CD4-positive, alpha-beta T cell treated with Interleukin-6 for 4 hours (primary cell): ENCODE measurements around the gene RAVER1.
A peak's percentile ranks its signal among the peaks of the same experiment; 100 is the strongest.
"Not testable (repeated sequence)": the region's sequence is repeated elsewhere in the genome, so short reads cannot be mapped to it uniquely, and the experiment has no call there.

ENCODE experiments used
- DNase-seq: peaks from one replicate; pipeline ENCODE4 v3.0.0-alpha.2; 2020; ENCODE audit warnings: mixed read lengths

The RAVER1 gene

DNA sequence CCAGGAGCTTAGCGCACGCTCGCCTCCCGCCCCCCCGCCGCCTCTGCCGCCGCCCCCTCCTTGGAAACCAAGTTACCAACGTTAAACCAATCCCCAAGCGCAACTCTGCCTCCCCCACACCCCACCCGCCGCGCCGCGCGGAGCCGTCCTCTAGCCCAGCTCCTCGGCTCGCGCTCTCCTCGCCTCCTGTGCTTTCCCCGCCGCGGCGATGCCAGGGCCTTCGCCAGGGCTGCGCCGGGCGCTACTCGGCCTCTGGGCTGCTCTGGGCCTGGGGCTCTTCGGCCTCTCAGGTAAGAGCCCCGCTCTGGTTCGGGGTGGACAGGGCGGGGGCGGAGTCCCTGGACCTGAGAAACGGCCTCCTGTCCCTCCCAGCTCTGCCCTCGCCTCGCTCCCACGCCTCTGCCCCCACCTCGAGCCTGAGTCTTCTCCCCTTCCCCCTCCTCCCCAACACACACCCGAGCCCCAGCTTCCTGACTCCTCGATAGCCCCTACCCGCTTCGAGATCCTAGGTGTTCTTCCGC is 43.4 kb downstream of the RAVER1 start, which contains the start of gene ICAM5:
Gene ICAM5, plus strand, starts transcription at position 117 of the 521 bp plus-strand sequence. Its CDS starts 92 bp downstream, at position 209.
- DNase-seq = peak; percentile 31

DNA sequence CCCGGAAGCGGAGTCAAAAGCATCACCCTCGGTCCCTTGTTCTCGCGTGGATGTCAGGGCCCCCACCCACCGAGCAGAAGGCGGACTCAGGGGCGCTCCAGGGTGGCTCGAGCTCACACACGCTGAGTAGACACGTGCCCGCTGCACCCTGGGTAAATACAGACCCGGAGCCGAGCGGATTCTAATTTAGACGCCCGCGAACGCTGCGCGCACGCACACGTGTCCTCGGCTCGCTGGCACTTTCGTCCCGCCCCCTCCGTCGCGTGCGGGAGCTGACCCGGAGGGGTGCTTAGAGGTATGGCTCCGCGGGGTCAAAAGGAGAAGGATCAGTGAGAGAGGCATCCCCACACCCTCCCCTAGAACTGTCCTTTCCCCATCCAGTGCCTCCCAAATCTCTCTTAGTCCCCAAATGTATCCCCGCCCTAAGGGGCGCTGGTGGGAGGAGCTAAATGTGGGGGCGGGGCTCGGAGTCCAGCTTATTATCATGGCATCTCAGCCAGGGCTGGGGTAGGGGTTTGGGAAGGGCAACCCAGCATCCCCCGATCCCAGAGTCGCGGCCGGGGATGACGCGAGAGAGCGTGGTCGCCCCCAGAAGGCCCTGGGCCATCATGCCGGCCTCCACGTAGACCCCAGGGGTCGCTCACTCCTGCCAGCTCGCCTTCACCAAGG is 44.0 kb downstream of the RAVER1 start:
- DNase-seq = peak; percentile 63

DNA sequence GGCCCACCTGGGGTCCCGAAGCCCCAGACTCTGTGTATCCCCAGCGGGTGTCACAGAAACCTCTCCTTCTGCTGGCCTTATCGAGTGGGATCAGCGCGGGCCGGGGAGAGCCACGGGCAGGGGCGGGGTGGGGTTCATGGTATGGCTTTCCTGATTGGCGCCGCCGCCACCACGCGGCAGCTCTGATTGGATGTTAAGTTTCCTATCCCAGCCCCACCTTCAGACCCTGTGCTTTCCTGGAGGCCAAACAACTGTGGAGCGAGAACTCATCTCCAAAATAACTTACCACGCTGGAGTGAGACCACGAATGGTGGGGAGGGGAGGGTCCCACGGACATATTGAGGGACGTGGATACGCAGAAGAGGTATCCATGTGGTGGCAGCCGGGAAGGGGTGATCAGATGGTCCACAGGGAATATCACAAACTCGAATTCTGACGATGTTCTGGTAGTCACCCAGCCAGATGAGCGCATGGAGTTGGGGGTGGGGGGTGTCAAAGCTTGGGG is 44.6 kb downstream of the RAVER1 start:
- DNase-seq = peak; percentile 53

DNA sequence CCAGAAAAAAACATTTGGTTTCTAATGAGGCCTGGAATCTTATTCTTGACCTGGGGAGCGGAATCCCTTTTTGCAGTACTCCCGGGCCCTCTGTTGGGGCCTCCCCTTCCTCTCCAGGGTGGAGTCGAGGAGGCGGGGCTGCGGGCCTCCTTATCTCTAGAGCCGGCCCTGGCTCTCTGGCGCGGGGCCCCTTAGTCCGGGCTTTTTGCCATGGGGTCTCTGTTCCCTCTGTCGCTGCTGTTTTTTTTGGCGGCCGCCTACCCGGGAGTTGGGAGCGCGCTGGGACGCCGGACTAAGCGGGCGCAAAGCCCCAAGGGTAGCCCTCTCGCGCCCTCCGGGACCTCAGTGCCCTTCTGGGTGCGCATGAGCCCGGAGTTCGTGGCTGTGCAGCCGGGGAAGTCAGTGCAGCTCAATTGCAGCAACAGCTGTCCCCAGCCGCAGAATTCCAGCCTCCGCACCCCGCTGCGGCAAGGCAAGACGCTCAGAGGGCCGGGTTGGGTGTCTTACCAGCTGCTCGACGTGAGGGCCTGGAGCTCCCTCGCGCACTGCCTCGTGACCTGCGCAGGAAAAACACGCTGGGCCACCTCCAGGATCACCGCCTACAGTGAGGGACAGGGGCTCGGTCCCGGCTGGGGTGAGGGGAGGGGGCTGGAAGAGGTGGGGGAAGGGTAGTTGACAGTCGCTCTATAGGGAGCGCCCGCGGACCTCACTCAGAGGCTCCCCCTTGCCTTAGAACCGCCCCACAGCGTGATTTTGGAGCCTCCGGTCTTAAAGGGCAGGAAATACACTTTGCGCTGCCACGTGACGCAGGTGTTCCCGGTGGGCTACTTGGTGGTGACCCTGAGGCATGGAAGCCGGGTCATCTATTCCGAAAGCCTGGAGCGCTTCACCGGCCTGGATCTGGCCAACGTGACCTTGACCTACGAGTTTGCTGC is 46.3 kb downstream of the RAVER1 start, which contains the start of gene ICAM4:
Gene ICAM4, plus strand, starts transcription at position 153 of the 935 bp plus-strand sequence. Its CDS starts 58 bp downstream, at position 211.
- DNase-seq = peak; percentile 47

DNA sequence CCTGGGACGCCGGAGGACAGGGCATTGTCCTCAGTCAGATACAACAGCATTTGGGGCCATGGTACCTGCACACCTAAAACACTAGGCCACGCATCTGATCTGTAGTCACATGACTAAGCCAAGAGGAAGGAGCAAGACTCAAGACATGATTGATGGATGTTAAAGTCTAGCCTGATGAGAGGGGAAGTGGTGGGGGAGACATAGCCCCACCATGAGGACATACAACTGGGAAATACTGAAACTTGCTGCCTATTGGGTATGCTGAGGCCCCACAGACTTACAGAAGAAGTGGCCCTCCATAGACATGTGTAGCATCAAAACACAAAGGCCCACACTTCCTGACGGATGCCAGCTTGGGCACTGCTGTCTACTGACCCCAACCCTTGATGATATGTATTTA is 47.9 kb downstream of the RAVER1 start:
- DNase-seq = no peak

DNA sequence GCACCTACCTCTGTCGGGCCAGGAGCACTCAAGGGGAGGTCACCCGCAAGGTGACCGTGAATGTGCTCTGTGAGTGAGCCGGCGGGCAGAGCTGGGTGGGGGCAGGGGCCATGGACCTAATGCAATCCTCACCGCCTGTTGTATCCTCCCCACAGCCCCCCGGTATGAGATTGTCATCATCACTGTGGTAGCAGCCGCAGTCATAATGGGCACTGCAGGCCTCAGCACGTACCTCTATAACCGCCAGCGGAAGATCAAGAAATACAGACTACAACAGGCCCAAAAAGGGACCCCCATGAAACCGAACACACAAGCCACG is 48.4 kb downstream of the RAVER1 start:
- DNase-seq = no peak

DNA sequence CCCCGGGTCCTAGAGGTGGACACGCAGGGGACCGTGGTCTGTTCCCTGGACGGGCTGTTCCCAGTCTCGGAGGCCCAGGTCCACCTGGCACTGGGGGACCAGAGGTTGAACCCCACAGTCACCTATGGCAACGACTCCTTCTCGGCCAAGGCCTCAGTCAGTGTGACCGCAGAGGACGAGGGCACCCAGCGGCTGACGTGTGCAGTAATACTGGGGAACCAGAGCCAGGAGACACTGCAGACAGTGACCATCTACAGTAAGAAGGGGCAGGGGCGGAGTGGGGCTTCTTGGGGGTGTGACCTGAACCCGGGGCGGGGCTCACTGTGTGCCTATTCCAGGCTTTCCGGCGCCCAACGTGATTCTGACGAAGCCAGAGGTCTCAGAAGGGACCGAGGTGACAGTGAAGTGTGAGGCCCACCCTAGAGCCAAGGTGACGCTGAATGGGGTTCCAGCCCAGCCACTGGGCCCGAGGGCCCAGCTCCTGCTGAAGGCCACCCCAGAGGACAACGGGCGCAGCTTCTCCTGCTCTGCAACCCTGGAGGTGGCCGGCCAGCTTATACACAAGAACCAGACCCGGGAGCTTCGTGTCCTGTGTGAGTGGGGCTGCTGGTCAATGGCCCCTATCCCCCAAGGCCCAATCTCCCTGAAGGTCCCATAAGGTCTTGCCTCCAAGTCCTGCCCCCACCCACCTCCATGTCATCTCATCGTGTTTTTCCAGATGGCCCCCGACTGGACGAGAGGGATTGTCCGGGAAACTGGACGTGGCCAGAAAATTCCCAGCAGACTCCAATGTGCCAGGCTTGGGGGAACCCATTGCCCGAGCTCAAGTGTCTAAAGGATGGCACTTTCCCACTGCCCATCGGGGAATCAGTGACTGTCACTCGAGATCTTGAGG is 49.0 kb downstream of the RAVER1 start:
- DNase-seq = no peak

DNA sequence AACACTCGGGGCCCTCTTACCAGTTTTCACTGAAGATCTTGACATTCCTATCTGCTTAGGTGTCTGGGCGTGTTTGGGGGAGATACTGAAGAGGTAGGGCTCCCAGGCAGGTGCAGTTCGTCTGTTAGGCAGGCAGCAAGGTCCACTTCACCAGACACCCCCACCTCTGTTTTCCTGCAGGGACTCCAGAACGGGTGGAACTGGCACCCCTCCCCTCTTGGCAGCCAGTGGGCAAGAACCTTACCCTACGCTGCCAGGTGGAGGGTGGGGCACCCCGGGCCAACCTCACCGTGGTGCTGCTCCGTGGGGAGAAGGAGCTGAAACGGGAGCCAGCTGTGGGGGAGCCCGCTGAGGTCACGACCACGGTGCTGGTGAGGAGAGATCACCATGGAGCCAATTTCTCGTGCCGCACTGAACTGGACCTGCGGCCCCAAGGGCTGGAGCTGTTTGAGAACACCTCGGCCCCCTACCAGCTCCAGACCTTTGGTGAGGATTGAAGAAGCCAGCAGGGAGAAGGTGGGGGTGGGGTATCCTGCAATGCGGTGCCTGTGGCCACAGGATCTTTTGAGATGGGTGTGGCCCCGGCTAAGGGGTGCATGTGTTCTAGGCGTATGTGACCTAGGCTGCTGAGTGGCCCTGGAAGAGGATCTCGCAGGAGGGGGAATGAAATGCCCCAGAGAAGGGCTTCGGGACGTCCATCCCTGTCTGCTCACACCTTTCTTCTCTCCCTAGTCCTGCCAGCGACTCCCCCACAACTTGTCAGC is 49.8 kb downstream of the RAVER1 start:
- DNase-seq = no peak

DNA sequence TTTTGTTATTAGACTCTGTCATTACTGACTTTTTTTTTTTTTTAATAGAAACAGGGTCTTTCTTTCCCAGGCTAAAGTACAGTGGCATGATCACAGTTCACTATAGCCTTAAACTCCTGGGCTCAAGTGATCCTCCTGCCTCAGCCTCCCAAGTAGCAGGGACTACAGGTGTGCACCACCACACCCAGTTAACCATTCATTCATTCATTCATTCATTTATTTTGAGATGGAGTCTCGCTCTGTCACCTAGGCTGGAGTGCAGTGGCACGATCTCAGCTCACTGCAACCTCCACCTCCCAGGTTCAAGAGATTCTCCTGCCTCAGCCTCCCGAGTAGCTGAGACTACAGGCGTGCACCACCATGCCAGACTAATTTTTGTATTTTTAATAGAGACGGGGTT is 51.3 kb downstream of the RAVER1 start:
- DNase-seq = not testable (repeated sequence)

DNA sequence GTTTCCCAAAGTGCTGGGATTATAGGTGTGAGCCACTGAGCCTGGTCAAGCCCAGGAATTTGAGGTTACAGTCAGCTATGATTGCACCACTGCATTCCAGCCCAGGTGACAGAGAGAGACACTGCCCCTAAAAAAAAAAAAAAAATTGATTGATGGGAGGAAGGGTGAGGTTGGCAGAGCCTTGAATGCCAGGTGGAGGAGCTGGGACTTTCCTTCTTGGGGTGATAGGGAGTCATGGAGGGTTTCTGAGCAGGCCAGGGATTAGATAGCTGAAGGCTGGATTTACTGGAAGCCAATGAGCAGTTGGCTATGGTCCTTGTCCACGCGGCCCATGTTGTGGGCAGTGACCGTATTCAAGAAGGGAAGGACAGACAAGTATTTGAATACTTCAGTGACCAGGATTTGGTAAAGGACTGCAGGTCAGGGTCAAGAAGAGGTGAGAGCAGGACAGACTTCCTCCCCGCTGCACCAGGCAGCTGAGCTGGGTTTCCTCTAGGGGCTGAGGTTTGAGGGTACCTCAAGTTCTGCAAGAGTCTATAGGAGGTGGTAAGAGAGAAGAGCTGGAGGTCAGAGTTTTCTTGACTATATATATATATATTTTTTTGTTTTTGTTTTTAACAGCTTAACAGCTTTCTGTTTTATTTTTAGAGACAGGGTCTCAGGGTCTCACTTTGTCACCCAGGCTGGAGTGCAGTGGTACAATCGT is 53.4 kb downstream of the RAVER1 start:
- DNase-seq = no peak

DNA sequence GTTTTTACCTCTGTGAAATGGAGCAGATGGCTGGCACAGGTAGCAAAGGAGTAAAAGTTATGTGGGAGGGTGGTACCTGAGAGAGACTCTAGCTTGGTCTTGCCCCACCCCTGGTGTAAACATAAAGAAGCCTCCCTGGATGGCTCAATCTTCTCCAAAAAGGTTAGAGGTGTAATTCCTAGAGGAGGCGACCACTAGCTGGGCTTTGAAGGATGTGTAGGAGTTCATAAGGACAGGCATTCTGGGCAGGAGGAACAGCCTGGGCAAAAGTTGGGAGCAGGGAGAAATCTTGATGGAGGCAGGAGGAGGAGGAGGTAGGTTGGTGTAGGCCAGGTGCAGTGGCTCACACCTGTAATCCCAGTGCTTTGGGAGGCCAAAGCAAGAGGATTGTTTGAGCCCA is 54.4 kb downstream of the RAVER1 start:
- DNase-seq = no peak

DNA sequence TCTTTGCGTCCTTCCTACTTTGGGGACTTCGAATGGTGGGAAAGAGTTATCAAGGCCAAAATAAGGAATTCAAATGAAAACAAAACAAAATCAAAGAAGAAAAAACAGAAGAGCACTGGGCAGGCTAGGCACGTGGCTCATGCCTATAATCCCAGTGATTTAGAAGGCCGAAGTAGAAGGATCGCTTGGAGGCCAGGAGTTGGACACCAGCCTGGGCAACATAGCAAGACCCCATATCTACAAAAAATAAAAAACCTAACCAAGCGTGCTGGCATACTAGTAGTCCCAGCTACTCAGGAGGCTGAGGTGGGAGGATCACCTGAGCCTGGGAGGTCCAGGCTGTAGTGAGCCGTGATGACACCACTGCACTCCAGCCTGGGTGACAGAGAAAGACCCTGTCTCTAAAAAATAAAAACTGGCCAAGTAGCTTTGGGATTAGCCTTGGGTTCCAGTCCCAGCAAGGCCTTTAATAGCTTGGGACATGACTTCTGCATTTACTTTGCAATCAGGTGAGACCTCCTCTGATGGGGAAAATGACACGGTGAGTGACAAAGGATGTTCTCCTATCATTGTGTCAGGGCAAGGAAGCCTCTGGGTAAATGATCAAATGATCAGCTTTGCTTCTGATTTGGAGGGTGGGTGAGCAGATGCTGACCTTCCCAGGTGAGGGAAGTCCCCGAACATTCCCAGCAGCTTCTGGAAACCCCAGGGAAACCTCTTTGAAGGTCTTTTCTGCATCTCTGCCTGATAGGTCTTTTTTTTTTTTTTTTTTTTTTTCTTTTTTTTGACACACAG is 55.3 kb downstream of the RAVER1 start:
- no peak for DNase-seq

DNA sequence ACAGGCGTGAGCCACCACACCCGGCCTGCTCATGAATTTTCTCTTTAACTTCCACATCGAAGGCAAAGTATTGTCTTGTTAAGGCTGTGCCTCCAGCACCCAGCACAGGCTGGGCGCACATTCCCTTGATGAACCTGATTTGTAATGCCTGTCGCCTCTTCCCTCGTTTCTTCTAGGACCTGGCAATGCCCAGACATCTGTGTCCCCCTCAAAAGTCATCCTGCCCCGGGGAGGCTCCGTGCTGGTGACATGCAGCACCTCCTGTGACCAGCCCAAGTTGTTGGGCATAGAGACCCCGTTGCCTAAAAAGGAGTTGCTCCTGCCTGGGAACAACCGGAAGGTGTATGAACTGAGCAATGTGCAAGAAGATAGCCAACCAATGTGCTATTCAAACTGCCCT is 58.7 kb downstream of the RAVER1 start:
- DNase-seq = no peak

DNA sequence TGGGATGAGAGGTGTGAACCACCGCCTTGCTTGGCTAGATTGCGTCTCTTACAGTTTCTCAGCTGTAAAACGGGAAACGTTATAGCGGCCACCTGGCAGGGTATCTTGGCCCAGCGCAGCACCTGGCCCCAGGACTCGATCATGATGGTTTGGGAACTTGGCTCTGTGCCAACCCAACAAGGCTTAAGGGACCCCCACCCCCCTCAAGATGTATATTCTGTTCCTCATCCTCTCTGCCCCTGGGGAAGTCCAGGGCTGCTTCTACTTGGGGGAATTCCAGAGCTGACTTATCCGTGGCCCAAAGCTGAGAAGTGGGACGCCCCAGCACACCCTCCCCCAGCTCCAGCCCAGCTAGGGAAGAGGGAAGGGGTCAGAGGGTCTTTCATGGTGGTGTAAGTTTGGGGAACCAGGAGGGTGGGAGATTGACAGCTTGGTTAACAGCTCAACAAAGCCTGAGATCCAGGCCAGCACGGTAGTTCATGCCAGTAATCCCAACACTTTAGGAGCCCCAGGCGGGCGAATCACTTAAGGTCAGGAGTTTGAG is 61.7 kb downstream of the RAVER1 start:
- peak; percentile 26 for DNase-seq

DNA sequence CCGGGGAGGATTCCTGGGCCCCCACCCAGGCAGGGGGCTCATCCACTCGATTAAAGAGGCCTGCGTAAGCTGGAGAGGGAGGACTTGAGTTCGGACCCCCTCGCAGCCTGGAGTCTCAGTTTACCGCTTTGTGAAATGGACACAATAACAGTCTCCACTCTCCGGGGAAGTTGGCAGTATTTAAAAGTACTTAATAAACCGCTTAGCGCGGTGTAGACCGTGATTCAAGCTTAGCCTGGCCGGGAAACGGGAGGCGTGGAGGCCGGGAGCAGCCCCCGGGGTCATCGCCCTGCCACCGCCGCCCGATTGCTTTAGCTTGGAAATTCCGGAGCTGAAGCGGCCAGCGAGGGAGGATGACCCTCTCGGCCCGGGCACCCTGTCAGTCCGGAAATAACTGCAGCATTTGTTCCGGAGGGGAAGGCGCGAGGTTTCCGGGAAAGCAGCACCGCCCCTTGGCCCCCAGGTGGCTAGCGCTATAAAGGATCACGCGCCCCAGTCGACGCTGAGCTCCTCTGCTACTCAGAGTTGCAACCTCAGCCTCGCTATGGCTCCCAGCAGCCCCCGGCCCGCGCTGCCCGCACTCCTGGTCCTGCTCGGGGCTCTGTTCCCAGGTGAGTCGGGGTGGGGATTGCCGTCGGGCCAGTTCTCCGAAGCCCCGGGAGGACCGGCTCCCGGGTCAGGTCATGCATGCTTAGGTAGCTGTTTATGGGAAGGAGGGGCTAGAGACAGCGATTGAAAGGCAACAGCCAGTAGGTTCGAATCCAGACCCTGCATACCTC is 62.5 kb downstream of the RAVER1 start, which contains the start of gene ICAM1:
Gene ICAM1, plus strand, starts transcription at position 505 of the 779 bp plus-strand sequence. Its CDS starts 40 bp downstream, at position 545.
- DNase-seq = peak; percentile 78

DNA sequence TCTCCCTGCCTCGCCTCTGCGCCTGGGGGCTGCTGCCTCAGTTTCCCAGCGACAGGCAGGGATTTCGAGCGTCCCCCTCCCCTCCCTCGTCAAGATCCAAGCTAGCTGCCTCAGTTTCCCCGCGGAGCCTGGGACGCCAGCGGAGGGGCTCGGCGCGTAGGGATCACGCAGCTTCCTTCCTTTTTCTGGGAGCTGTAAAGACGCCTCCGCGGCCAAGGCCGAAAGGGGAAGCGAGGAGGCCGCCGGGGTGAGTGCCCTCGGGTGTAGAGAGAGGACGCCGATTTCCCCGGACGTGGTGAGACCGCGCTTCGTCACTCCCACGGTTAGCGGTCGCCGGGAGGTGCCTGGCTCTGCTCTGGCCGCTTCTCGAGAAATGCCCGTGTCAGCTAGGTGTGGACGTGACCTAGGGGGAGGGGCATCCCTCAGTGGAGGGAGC is 63.1 kb downstream of the RAVER1 start:
- DNase-seq = peak; percentile 68

DNA sequence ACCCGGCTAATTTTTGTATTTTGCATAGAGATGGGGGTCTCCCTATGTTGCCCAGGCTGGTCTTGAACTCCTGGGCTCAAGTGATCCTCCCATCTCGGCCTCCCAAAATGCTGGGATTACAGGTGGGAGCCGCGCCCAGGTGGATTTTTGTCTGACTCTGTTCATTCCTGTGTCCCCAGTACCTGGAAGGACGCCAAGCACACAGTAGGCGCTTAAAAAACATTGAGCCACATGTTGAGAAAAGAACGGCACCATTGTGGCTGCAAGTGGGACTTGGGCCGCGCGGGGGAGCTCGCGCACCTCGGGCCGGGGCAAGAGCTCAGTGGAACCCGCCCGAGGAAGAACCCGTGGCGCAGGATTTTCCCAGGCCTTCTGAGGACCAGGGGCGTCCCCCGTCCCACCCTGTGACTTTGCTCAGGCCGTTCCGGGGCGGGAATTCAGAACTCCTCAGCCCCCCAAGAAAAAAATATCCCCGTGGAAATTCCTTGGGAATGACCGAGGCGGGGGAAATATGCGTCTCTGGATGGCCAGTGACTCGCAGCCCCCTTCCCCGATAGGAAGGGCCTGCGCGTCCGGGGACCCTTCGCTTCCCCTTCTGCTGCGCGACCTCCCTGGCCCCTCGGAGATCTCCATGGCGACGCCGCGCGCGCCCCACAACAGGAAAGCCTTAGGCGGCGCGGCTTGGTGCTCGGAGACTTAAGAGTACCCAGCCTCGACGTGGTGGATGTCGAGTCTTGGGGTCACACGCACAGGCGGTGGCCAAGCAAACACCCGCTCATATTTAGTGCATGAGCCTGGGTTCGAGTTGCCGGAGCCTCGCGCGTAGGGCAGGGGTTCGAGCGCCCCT is 63.8 kb downstream of the RAVER1 start:
- DNase-seq = peak; percentile 89

DNA sequence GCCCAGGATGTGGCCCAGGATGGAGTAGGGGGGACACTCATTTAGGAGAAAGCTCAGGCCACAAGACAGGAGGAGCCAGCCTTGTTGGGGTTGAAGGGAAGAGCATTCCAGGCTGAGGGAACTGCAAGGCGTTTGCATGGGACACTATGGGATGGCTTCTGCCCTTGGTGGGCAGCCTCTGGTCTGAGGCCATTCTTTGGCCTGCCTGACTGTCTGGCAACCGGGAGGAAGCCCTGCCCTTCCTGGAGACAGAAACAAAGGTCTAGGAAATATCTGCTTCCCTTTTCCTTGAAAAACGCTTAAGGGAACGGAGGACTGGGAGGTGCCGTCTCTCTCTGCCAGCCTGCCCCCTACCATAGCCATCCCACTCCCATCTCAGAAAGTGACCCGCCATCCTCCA is 65.3 kb downstream of the RAVER1 start:
- DNase-seq = no peak
